Esophagus squamous epithelium (tissue), 5 donors: ENCODE results near the gene GPX7. TPM values are rescaled to one million over a fixed set of nuclear protein-coding genes. Genes with fewer than 3 reads are reported as not detected.

ENCODE experiments used
- DNase-seq: peaks from one replicate; lab custom pipeline; 2025; lab: John Stamatoyannopoulos, UW
- H3K27ac ChIP-seq, 4 donors: fragments of 200-600 bp; sonication (generic); one replicate each; pipeline ENCODE4 v1.5.1; 2016 to 2019; ENCODE audit warnings: mild to moderate bottlenecking in 1 of 4
- H3K27me3 ChIP-seq, 4 donors: fragments of 200-600 bp; sonication (generic); 1 replicate in 3 of 4; 2 replicates in 1 of 4; pipeline versions ENCODE4 v1.5.1 to v1.6.0; 2017 to 2021; ENCODE audit warnings: antibody characterized with exemption in 1 of 4
- H3K36me3 ChIP-seq, 3 donors: fragments of 200-600 bp; sonication (generic); one replicate each; pipeline ENCODE4 v1.5.1; 2016 to 2019
- H3K4me1 ChIP-seq, 3 donors: fragments of 200-600 bp; sonication (generic); one replicate each; pipeline ENCODE4 v1.5.1; 2017 to 2019
- H3K4me3 ChIP-seq, 4 donors: fragments of 200-600 bp; sonication (generic); 1 replicate in 3 of 4; 2 replicates in 1 of 4; pipeline ENCODE4 v1.5.1; 2016 to 2019; ENCODE audit warnings: mild to moderate bottlenecking in 2 of 4, moderate library complexity in 1 of 4
- H3K9me3 ChIP-seq, 3 donors: fragments of 200-600 bp; sonication (generic); one replicate each; pipeline ENCODE4 v1.5.1; 2016 to 2019
- CTCF ChIP-seq, 6 experiments: fragments of 450-650 bp in 4 of 6; fragments of 200-600 bp in 2 of 6; sonication (generic) in 2 of 6; IDR thresholded peaks; one replicate each; pipeline ENCODE4 v1.5.1; 2016 to 2019; ENCODE audit warnings: antibody characterized with exemption in 6 of 6, mild to moderate bottlenecking in 4 of 6, moderate library complexity in 4 of 6
- POLR2A ChIP-seq, 4 donors: fragments of 450-650 bp; IDR thresholded peaks; one replicate each; pipeline ENCODE4 v1.6.1; 2017; ENCODE audit warnings: antibody characterized with exemption in 4 of 4, mild to moderate bottlenecking in 4 of 4, moderate library complexity in 3 of 4
- WGBS, 2 donors: methylation state at CpG; one replicate each; pipeline ENCODE4 v1.1.5; 2018; 5-methylcytosine and 5-hydroxymethylcytosine counted together
- intact Hi-C: fragments of 100-400 bp; cut with DNase I; formaldehyde crosslinking; loops from one replicate; pipeline ENCODE4 v1.15.0; 2022
- total RNA-seq, 4 donors: library from RNA; depleted of rRNA; stranded (reverse); fragments of >200 nt; gene quantifications; one replicate each; pipeline ENCODE4 v1.1.0, GENCODE V29; 2016
- donor health status: DM: yes; HTN: yes; CAD: no.

The GPX7 gene
- total RNA-seq, 4 donors from 2014 or later = 1.6 to 9.9 (median 2.7) TPM

DNA sequence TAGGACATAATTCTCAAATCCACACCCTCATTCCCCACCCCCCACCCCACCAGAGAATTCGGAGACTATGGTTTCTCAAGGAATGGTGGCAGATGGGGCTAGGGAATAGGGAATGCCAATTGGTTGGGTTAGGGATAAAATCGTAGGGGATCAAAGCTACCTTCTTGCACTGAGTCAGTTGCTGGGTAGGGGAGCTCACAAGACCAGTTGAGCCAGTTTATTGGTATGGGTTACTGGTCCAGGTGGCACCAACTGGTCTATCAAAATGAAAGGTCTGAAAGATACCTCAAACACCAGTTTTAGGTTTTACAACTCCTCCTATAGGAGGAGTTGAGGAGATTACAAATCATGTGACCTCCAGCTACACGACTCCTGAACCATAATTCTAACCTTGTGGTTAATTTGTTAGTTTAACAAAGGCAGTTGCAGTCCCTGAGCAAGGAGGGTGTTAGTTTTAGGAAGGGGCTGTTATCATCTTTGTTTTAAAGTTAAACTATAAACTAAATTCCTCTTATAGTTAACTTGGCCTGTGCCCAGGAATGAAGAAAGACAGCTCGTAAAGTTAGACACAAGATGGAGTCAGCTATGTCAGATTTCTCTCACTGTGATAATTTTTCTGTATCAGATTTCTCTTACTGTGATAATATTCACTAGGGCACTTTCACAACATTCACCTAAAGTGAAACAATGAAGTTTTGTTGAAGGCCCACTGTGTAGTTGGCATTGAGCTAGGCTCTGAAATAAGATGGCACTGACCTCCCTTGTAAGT is 33.3 kb downstream of the GPX7 start:
- no peak for DNase-seq
- peaks cover 9 to 23% (median 11%) of the 10 kb centered on the region in 3 donors for H3K4me1 ChIP-seq
- WGBS, 2 donors = 63 to 77% methylated on average over 4 of the region's 4 CpGs
- no peak overlapping the region for H3K4me3 ChIP-seq
- peaks cover 0 to 45% (median 1%) of the 10 kb centered on the region in 4 donors for H3K27me3 ChIP-seq
- H3K36me3 ChIP-seq = no peaks in the 10 kb centered on the region
- H3K27ac ChIP-seq = no peak overlapping the region
- H3K9me3 ChIP-seq = no peaks in the 10 kb centered on the region
- TF ChIP-seq CTCF (IDR thresholded peaks at IDR 0.05) (no peak), POLR2A (IDR thresholded peaks at IDR 0.05) (no peak)
- intact Hi-C loops = no loop called here

DNA sequence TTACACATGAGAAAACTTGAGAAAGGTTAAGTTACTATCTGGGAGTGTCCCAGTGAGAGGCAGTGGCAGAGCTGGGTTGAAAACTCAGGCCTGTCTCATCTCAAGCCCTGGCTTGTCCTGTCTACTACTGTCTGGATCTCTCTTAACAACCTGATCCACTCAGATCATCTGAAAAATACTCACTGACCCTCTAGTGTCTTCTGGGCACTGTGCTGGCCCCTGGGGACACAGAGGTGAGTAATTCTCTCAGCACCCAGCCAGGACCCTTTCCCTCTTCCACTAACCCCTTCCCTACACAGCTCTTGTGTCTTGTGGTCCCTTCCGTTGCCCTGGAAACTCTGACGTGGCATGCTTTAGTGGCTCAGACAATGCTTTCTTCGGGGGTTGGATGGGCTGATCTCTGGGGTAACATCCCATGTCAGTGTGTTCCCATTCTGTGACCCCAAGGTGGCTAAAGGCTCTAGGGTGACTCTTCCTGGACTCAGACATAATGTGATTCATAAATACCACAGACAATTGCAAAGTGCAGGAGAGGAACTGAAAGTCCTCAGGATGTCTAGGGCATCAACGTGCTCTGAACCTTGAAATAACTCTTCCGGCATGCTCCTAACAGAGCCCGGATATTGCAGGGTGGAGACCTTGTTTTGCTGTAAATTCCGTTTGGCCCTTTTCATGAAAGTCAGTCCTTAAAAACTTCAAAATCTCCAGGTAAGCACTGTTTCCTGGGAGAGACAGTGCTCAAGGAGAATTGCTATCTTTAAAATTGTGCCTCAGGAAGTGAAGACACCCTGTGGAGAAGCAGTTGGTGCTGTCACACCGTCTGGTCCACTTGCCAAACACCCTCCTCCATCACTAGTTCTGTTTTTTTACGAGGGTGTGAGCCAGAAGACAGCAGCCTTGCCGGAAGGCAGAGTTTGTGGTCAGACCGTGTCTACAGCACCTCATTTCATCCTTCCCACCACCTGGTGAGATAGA is 34.8 kb downstream of the GPX7 start:
- H3K36me3 ChIP-seq = no peaks in the 10 kb centered on the region
- peaks cover 0 to 33% (median 1%) of the 10 kb centered on the region in 4 donors for H3K27me3 ChIP-seq
- intact Hi-C loops = no loop called here
- WGBS, 2 donors = 45 to 62% methylated on average over 10 to 11 of the region's 11 CpGs
- peak in 1 of 4 donors; percentile 27 for TF ChIP-seq POLR2A (IDR thresholded peaks at IDR 0.05)
- no peak for TF ChIP-seq CTCF (IDR thresholded peaks at IDR 0.05)
- H3K27ac ChIP-seq = peak overlapping the region; percentile 4 to 72 (median 51)
- no peak overlapping the region for H3K4me3 ChIP-seq
- peaks cover 9 to 23% (median 11%) of the 10 kb centered on the region in 3 donors for H3K4me1 ChIP-seq
- no peaks in the 10 kb centered on the region for H3K9me3 ChIP-seq
- no peak for DNase-seq

GRCh38 chr1:52637946-52638345 is 35.8 kb downstream of the GPX7 start:
- peak overlapping the region in 2 of 4 donors; percentile 47 to 72 for H3K27ac ChIP-seq
- DNase-seq = no peak
- peaks cover 0 to 23% (median 1%) of the 10 kb centered on the region in 4 donors for H3K27me3 ChIP-seq
- peaks cover 5 to 15% (median 6%) of the 10 kb centered on the region in 3 donors for H3K4me1 ChIP-seq
- no peaks in the 10 kb centered on the region for H3K9me3 ChIP-seq
- 68 to 69% methylated on average over 3 of the region's 4 CpGs for WGBS, 2 donors
- no peaks in the 10 kb centered on the region for H3K36me3 ChIP-seq
- TF ChIP-seq POLR2A (IDR thresholded peaks at IDR 0.05) (no peak), CTCF (IDR thresholded peaks at IDR 0.05) (no peak)
- H3K4me3 ChIP-seq = no peak overlapping the region
- intact Hi-C loops = no loop called here

GRCh38 chr1:52640697-52641096 is 38.5 kb downstream of the GPX7 start:
- H3K4me1 ChIP-seq = peaks cover 0 to 9% (median 6%) of the 10 kb centered on the region in 3 donors
- H3K36me3 ChIP-seq = no peaks in the 10 kb centered on the region
- H3K27me3 ChIP-seq = peaks cover 0 to 3% (median 0%) of the 10 kb centered on the region in 4 donors
- no peak for DNase-seq
- no peaks in the 10 kb centered on the region for H3K9me3 ChIP-seq
- no peak overlapping the region for H3K4me3 ChIP-seq
- H3K27ac ChIP-seq = no peak overlapping the region
- 92 to 94% methylated on average over 6 of the region's 6 CpGs for WGBS, 2 donors
- TF ChIP-seq CTCF (IDR thresholded peaks at IDR 0.05) (no peak), POLR2A (IDR thresholded peaks at IDR 0.05) (no peak)
- intact Hi-C loops = no loop called here
